ENCODE results near the gene SNX18.
A peak's percentile ranks its signal among the peaks of the same experiment; 100 is the strongest.

Gene SNX18

GRCh38 chr5:54541823-54542783 lies 24.5 kb downstream of the SNX18 start:
- DNase-seq (ENCODE audit: low spot score): no peak

GRCh38 chr5:54544044-54544443 lies 26.5 kb downstream of the SNX18 start:
- no peak for DNase-seq (ENCODE audit: low spot score)

GRCh38 chr5:54545796-54546195 lies 28.2 kb downstream of the SNX18 start:
- no peak for DNase-seq (ENCODE audit: low spot score)

GRCh38 chr5:54547711-54548250 lies 30.2 kb downstream of the SNX18 start:
- peak; percentile 63 for DNase-seq (ENCODE audit: low spot score)

GRCh38 chr5:54548565-54548964 lies 31.0 kb downstream of the SNX18 start:
- DNase-seq (ENCODE audit: low spot score): no peak

- no peak for DNase-seq (ENCODE audit: low spot score)
Observed at GRCh38 chr5:54551292-54551691, 33.7 kb downstream of the SNX18 start.

GRCh38 chr5:54551926-54552325 lies 34.4 kb downstream of the SNX18 start:
- no peak for DNase-seq (ENCODE audit: low spot score)

- DNase-seq (ENCODE audit: low spot score): no peak
Observed at GRCh38 chr5:54552446-54552845, 34.9 kb downstream of the SNX18 start.

- peak; percentile 38 for DNase-seq (ENCODE audit: low spot score)
Observed at GRCh38 chr5:54553659-54554207, 36.2 kb downstream of the SNX18 start.

GRCh38 chr5:54556141-54556540 lies 38.6 kb downstream of the SNX18 start:
- DNase-seq (ENCODE audit: low spot score): no peak

- DNase-seq (ENCODE audit: low spot score): peak; percentile 47
Observed at GRCh38 chr5:54558362-54558761, 40.8 kb downstream of the SNX18 start.

- DNase-seq (ENCODE audit: low spot score): no peak
Observed at GRCh38 chr5:54561651-54562050, 44.1 kb downstream of the SNX18 start.

GRCh38 chr5:54563083-54563761 lies 45.7 kb downstream of the SNX18 start:
- DNase-seq (ENCODE audit: low spot score): no peak

- DNase-seq (ENCODE audit: low spot score): no peak
Observed at GRCh38 chr5:54567996-54568395, 50.4 kb downstream of the SNX18 start.

GRCh38 chr5:54570916-54571315 lies 53.4 kb downstream of the SNX18 start:
- DNase-seq (ENCODE audit: low spot score): no peak

GRCh38 chr5:54571462-54571861 lies 53.9 kb downstream of the SNX18 start:
- peak; percentile 11 for DNase-seq (ENCODE audit: low spot score)

GRCh38 chr5:54573812-54574489 lies 56.4 kb downstream of the SNX18 start:
- no peak for DNase-seq (ENCODE audit: low spot score)

GRCh38 chr5:54577528-54577927 lies 60.0 kb downstream of the SNX18 start:
- no peak for DNase-seq (ENCODE audit: low spot score)

- DNase-seq (ENCODE audit: low spot score): no peak
Observed at GRCh38 chr5:54577937-54578653, 60.5 kb downstream of the SNX18 start.

GRCh38 chr5:54579591-54580295 lies 62.2 kb downstream of the SNX18 start:
- DNase-seq (ENCODE audit: low spot score): no peak

Measured in kidney tubule cell (primary cell).